Keratinocyte (primary cell): ENCODE measurements around the gene MAGEA10.

Source experiments
- EZH2 ChIP-seq: IDR thresholded peaks from one replicate; pipeline ENCODE4 v1.6.1; 2012; ENCODE audit warnings: inconsistent platforms, mild to moderate bottlenecking, low read length, moderate library complexity
- TF ChIP-seq, protein P1 (sequence below), 3 experiments: IDR thresholded peaks in 1 of 3; conservative IDR thresholded peaks in 1 of 3; optimal IDR thresholded peaks in 1 of 3; 2 replicates in 2 of 3; 3 replicates in 1 of 3; pipeline versions ENCODE3 to v1.5.1; 2011; ENCODE audit warnings: low read length in 3 of 3, mild to moderate bottlenecking in 3 of 3, moderate library complexity in 2 of 3, control low read depth in 1 of 3, inconsistent platforms in 1 of 3; ENCODE audit not compliant: insufficient read depth in 2 of 3; ENCODE audit errors: extremely low read depth in 1 of 3

DNA sequence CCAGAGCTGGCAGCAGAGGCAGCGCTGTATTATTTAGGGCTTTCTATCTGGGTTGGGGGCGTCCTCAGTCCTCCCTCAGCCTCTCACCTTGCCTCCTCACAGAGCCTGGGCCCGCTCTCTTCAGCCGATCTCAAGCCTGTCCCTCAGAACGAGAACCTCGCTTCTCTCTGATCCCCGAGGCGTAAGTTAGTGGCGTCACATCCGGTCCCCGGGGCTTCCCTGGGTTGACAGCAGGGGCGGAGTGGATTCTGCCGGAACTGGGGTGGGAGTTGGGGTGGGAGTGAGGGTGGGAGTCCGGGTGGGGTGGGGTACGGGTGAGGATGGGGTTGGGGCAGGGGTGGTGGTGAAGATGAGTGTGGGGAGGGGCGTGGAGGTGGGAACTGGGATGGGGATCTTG, at the start of gene MAGEA10:
- TF ChIP-seq, protein P1, sequence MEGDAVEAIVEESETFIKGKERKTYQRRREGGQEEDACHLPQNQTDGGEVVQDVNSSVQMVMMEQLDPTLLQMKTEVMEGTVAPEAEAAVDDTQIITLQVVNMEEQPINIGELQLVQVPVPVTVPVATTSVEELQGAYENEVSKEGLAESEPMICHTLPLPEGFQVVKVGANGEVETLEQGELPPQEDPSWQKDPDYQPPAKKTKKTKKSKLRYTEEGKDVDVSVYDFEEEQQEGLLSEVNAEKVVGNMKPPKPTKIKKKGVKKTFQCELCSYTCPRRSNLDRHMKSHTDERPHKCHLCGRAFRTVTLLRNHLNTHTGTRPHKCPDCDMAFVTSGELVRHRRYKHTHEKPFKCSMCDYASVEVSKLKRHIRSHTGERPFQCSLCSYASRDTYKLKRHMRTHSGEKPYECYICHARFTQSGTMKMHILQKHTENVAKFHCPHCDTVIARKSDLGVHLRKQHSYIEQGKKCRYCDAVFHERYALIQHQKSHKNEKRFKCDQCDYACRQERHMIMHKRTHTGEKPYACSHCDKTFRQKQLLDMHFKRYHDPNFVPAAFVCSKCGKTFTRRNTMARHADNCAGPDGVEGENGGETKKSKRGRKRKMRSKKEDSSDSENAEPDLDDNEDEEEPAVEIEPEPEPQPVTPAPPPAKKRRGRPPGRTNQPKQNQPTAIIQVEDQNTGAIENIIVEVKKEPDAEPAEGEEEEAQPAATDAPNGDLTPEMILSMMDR (optimal IDR thresholded peaks at IDR 0.05 in 1 of 3, IDR thresholded peaks at IDR 0.05 in 1 of 3, conservative IDR thresholded peaks at IDR 0.05 in 1 of 3; ENCODE audit: extremely low read depth in 1 of 3, insufficient read depth in 2 of 3, low read length in 3 of 3): no peak
- TF ChIP-seq EZH2: no peak
